ENCODE data around the gene CST7.
"Not testable (repeated sequence)": the region's sequence is repeated elsewhere in the genome, so short reads cannot be mapped to it uniquely, and the experiment has no call there.

DNA sequence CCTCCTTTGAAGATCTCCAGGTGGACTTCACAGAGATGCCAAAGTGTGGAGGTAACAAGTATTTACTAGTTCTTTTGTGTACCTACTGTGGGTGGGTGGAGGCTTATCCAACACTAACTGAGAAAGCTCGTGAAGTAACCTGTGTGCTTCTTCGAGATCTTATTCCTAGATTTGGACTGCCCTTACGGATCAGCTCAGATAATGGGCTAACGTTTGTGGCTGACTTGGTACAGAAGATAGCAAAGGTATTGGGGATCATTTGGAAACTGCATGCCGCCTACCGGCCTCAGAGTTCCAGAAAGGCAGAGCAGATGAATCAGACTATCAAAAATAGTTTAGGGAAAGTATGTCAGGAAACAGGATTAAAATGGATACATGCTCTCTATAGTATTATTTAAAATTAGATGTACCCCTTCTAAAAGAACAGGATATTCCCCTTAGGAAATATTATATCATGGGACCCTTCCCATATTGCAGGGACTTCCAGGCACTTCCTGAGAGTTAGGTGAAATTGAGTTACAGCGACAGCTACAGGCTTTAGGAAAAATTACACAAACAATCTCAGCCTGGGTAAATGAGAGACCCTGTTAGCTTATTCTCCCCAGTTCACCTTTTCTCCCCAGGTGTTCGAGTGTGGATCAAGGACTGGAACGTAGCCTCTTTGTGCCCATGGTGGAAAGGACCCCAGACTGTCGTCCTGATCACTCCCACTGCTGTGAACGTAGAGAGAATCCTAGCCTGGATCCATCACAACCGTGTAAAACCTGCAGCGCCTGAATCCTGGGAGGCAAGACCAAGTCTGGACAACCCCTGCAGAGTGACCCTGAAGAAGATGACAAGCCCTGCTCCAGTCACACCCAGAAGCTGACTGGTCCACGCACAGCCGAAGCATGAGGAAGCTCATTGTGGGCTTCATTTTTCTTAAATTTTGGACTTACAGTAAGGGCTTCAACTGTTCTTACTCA is 18.1 kb upstream of the CST7 start:
- not testable (repeated sequence) for TF ChIP-seq POLR2A (IDR thresholded peaks at IDR 0.05)
- TF ChIP-seq, protein P1, sequence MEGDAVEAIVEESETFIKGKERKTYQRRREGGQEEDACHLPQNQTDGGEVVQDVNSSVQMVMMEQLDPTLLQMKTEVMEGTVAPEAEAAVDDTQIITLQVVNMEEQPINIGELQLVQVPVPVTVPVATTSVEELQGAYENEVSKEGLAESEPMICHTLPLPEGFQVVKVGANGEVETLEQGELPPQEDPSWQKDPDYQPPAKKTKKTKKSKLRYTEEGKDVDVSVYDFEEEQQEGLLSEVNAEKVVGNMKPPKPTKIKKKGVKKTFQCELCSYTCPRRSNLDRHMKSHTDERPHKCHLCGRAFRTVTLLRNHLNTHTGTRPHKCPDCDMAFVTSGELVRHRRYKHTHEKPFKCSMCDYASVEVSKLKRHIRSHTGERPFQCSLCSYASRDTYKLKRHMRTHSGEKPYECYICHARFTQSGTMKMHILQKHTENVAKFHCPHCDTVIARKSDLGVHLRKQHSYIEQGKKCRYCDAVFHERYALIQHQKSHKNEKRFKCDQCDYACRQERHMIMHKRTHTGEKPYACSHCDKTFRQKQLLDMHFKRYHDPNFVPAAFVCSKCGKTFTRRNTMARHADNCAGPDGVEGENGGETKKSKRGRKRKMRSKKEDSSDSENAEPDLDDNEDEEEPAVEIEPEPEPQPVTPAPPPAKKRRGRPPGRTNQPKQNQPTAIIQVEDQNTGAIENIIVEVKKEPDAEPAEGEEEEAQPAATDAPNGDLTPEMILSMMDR (IDR thresholded peaks at IDR 0.05): peak; percentile 37 to 44

All from suprapubic skin (tissue), 3 donors.